ENCODE measurements around the gene SEC23B.

DNA sequence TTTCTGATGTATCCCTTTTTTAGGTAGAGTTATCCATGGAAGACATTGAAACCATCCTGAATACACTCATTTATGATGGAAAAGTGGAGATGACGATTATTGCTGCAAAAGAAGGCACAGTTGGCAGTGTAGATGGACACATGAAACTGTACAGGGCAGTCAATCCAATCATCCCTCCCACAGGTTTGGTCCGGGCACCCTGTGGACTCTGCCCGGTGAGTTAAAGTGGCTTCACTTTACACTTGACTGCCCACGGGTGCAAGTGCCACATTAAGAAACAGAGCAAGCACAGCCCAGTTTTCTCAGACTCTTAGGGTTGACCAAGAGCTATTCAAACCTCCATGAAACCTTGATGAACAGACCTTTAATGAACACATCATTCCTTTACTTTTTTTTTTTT, 26.1 kb upstream of the SEC23B start:
- TF ChIP-seq, protein P1, sequence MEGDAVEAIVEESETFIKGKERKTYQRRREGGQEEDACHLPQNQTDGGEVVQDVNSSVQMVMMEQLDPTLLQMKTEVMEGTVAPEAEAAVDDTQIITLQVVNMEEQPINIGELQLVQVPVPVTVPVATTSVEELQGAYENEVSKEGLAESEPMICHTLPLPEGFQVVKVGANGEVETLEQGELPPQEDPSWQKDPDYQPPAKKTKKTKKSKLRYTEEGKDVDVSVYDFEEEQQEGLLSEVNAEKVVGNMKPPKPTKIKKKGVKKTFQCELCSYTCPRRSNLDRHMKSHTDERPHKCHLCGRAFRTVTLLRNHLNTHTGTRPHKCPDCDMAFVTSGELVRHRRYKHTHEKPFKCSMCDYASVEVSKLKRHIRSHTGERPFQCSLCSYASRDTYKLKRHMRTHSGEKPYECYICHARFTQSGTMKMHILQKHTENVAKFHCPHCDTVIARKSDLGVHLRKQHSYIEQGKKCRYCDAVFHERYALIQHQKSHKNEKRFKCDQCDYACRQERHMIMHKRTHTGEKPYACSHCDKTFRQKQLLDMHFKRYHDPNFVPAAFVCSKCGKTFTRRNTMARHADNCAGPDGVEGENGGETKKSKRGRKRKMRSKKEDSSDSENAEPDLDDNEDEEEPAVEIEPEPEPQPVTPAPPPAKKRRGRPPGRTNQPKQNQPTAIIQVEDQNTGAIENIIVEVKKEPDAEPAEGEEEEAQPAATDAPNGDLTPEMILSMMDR (IDR thresholded peaks at IDR 0.05), result no peak
- TF ChIP-seq EP300 (IDR thresholded peaks at IDR 0.05) (no peak), POLR2A (IDR thresholded peaks at IDR 0.05; ENCODE audit: low read depth) (no peak), POLR2AphosphoS5 (IDR thresholded peaks at IDR 0.05) (no peak)

All from esophagus muscularis mucosa (tissue), 4 donors.